NB4 (cell line): ENCODE measurements around the gene COQ3.

ENCODE experiments used
- DNase-seq: peaks from one replicate; pipeline ENCODE4 v3.0.0; 2010; ENCODE audit warnings: low read depth
- H3K4me3 ChIP-seq: one replicate; pipeline ENCODE4 v1.5.1; 2011; ENCODE audit warnings: mild to moderate bottlenecking, low read depth, low read length, moderate library complexity
- MAX ChIP-seq: IDR thresholded peaks from 2 replicates; pipeline ENCODE4 v1.6.1; 2011; ENCODE audit warnings: low read depth, low read length
- MYC ChIP-seq: IDR thresholded peaks from 2 replicates; pipeline ENCODE4 v1.6.1; 2011; ENCODE audit warnings: low read depth, low read length
- POLR2A ChIP-seq: IDR thresholded peaks from 2 replicates; pipeline ENCODE4 v1.6.1; 2011; ENCODE audit warnings: mild to moderate bottlenecking; ENCODE audit not compliant: insufficient read length; ENCODE audit errors: extremely low read depth
- TF ChIP-seq, protein P1 (sequence below): IDR thresholded peaks from one replicate; pipeline ENCODE4 v1.5.1; 2012; ENCODE audit warnings: low read depth, low read length

COQ3 gene

GRCh38 chr6:99366852-99367251 is 27.1 kb downstream of the COQ3 start:
- H3K4me3 ChIP-seq, result no peak overlapping the region
- TF ChIP-seq MYC (no peak), MAX (no peak), POLR2A (no peak)
- TF ChIP-seq, protein P1, sequence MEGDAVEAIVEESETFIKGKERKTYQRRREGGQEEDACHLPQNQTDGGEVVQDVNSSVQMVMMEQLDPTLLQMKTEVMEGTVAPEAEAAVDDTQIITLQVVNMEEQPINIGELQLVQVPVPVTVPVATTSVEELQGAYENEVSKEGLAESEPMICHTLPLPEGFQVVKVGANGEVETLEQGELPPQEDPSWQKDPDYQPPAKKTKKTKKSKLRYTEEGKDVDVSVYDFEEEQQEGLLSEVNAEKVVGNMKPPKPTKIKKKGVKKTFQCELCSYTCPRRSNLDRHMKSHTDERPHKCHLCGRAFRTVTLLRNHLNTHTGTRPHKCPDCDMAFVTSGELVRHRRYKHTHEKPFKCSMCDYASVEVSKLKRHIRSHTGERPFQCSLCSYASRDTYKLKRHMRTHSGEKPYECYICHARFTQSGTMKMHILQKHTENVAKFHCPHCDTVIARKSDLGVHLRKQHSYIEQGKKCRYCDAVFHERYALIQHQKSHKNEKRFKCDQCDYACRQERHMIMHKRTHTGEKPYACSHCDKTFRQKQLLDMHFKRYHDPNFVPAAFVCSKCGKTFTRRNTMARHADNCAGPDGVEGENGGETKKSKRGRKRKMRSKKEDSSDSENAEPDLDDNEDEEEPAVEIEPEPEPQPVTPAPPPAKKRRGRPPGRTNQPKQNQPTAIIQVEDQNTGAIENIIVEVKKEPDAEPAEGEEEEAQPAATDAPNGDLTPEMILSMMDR, result no peak
- no peak for DNase-seq

DNA sequence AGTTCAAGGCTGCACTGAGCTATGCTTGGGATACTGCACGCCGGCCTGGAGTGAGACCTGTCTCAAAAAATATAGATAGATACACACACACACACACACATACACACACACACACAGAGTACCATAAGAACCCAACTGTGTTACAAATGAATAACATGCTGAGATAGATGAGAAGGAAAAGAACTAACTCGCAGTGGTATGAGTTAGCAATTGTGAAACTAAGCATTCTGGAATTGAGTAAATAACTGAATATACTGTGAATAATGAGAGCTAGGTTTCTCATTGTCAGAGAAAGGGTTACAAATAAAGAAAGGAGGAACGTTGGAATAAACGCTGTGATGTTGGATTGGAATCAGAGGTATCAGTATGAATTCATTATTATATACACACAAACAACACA is 30.0 kb downstream of the COQ3 start:
- no peak overlapping the region for H3K4me3 ChIP-seq
- TF ChIP-seq MAX (no peak), MYC (no peak), POLR2A (no peak)
- TF ChIP-seq, protein P1, result no peak
- no peak for DNase-seq

DNA sequence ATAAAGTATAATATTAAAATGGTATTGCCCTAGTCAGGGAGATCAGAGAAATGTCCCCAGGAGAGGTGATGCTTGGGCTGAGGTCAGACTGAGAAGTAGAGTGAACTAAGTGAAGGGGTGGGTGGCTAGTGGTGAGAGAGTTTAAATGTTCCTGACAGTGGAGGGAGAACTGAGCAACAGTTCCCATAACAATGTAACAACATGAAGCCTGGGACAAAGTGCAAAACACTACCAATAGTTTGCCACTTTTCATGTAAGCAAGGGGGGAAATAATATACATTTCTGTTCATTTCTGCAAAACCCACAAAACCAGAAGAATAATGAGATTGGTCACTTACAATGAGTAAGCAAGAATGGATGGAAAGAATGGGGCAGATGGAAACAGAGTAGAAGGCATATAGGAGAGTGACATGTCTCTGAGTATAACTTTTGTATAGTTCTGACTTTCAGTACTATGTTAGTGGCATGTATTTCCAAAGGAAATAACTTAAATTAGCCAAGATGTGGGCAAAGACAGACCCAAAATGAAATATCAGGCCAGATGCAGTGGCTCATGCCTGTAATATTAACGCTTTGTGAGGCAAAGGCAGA is 31.2 kb downstream of the COQ3 start:
- no peak for TF ChIP-seq POLR2A
- TF ChIP-seq, protein P1, result no peak
- no peak for TF ChIP-seq MAX
- DNase-seq, result no peak
- no peak overlapping the region for H3K4me3 ChIP-seq

DNA sequence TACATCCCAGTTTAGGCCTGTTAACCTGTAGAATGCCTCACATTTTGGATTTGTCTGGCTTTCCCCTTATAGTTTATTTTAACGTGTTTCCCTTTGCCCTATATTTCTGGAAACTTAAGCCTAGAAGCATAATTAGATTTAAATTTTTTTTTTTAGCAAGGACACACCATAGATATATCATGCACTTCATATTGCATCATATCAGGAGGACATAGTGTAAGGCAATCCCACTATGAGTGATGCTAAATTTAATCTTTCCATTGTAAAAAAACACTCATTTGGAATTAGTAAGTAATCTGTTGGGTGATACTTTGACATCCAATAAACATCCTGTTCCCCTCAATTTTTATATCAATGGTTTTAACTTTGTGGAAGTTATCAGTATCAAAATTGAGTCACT is 34.2 kb downstream of the COQ3 start:
- TF ChIP-seq, protein P1, result no peak
- TF ChIP-seq MAX (no peak), MYC (no peak), POLR2A (no peak)
- H3K4me3 ChIP-seq, result no peak overlapping the region
- DNase-seq, result no peak

DNA sequence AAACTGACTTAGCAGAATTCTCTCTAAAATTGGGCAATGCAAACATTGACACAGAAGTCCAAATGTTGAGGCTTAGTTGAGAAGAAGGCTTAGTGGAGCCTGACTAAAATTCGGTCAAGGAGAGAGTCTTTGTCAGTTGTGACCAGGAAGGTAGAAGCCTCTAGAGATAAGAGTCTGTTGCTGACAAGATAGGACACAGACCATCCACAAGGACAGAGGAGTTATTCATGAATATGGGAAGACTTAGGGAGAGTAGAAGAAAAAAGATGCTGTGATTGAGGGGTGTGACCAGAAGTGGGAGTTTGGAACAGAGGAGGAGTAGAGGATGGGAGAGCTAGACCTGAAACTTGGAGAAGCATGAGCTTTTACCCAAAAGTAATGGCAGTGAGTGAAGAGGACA is 37.4 kb downstream of the COQ3 start:
- DNase-seq, result no peak
- TF ChIP-seq MYC, result no peak
- TF ChIP-seq MAX, result no peak
- TF ChIP-seq, protein P1, result no peak
- no peak for TF ChIP-seq POLR2A
- H3K4me3 ChIP-seq, result no peak overlapping the region

- no peak overlapping the region for H3K4me3 ChIP-seq
- no peak for DNase-seq
- no peak for TF ChIP-seq MAX
- TF ChIP-seq MYC, result no peak
These were observed 39.0 kb downstream of the COQ3 start for GRCh38 chr6:99354983-99355382.
